ENCODE results near the gene RAD51B. TPM values are rescaled to one million over a fixed set of nuclear protein-coding genes. Genes with fewer than 3 reads are reported as not detected.

RAD51B gene
- total and polyA plus RNA-seq, 2 of the 13 experiments (the other 11 are each of a cell fraction or from before 2014, with no cell fraction given) = 7.0 to 9.5 TPM

GRCh38 chr14:68088451-68088854 lies 268.9 kb downstream of the RAD51B start (continued):
- no peak for TF ChIP-seq IRF1 (CRISPR knock-in tag; IDR thresholded peaks at IDR 0.05; ENCODE audit: low read depth)
- TF ChIP-seq PLSCR1 (CRISPR knock-in tag; IDR thresholded peaks at IDR 0.05; ENCODE audit: borderline replicate concordance) = no peak
- TF ChIP-seq ZBTB42 (CRISPR knock-in tag; IDR thresholded peaks at IDR 0.05) = no peak

GRCh38 chr14:68089146-68089731 lies 269.7 kb downstream of the RAD51B start:
- H3K4me3 ChIP-seq (replicated peaks in 1 of 3; ENCODE audit: insufficient read depth in 1 of 3, low read depth in 2 of 3, low read length in 3 of 3) = no peak overlapping the region
- H3K4me2 ChIP-seq (ENCODE audit: low read depth, low read length) = no peak overlapping the region
- intact Hi-C loops (cut with micrococcal nuclease; ENCODE audit: unreplicated experiment) (no loop called here), in situ Hi-C loops (cut with HindIII; ENCODE audit: extremely low pct_ligation_motif_present, low pct_unique_long_range_greater_than_20kb) (no loop called here)
- POLR2A ChIA-PET = no interaction called here
- no peak overlapping the region for H3K27ac ChIP-seq (ENCODE audit: extremely low read length, insufficient read depth, low read length)
- H4K20me1 ChIP-seq (ENCODE audit: insufficient read depth, low read length) = no peaks in the 10 kb centered on the region
- no peak overlapping the region for H3K9ac ChIP-seq (ENCODE audit: insufficient read depth, low read depth, low read length)
- DNase-seq (ENCODE audit: low spot score) (no peak), FAIRE-seq (no peak), ATAC-seq (no peak; the same call in 2 of the 3 replicates)
- no peaks in the 10 kb centered on the region for H3K27me3 ChIP-seq (ENCODE audit: control insufficient read depth in 1 of 2, insufficient read depth in 2 of 2, low read length in 2 of 2)
- no peaks in the 10 kb centered on the region for H3K36me3 ChIP-seq (replicated peaks in 1 of 2; ENCODE audit: control insufficient read depth in 1 of 2, insufficient read depth in 2 of 2, low read length in 2 of 2)
- CTCF ChIA-PET (ENCODE audit: low intra/inter-chr PET ratio, low total read pairs) = no interaction called here
- H2AFZ ChIP-seq (ENCODE audit: low read length) = no peak overlapping the region
- no TSS peak for BruUV-seq (replicated peaks)
- no peak for TF ChIP-seq ZNF709 (CRISPR knock-in tag; IDR thresholded peaks at IDR 0.05)
- peak; percentile 95 for TF ChIP-seq RFX5 (IDR thresholded peaks at IDR 0.05; ENCODE audit: low read depth, low read length)
- WGBS (ENCODE audit: low lambda C conversion rate) = 72% methylated on average over 5 of the region's 5 CpGs
- no peaks in the 10 kb centered on the region for H3K79me2 ChIP-seq (ENCODE audit: insufficient read depth, low read length)
- H3K9me3 ChIP-seq (ENCODE audit: low read length) = no peaks in the 10 kb centered on the region
- peaks cover 23% of the 10 kb centered on the region for H3K4me1 ChIP-seq (ENCODE audit: insufficient read depth, low read length)

Data from HepG2 (cell line).